RKO (cell line): Measurements from ENCODE around the gene PCYT2.

Experiments
- DNase-seq: peaks from one replicate; pipeline ENCODE4 v3.0.0-alpha.2; 2016; ENCODE audit warnings: low spot score

Gene PCYT2

GRCh38 chr17:81912441-81913309 lies 1.5 kb upstream of the PCYT2 start:
- DNase-seq: no peak

DNA sequence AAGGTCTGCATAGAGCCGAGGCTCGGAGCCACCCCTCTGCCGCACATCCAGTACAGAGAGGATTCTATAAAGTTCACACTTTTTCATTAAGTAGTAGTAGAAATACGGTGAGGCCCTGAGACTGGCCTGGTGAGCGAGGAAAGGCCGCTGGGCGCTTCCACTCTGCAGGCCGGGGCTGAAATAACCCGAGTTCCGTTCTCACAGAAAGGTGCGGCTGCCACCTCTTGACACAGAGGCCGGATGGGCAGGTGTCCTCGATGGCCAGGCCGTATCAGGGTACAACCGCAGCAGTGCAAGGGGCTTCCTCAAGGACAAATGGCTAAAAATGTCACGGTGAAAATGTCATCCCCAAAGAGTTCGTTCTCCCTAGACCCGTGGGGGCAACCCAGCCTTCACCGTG lies 770 bp upstream of the PCYT2 start:
- DNase-seq: no peak

- DNase-seq: no peak
Observed at GRCh38 chr17:81910840-81911276, 341 bp downstream of the PCYT2 start.

GRCh38 chr17:81909966-81910839 lies 996 bp downstream of the PCYT2 start:
- DNase-seq: peak; percentile 63

- DNase-seq: no peak
Observed at GRCh38 chr17:81909231-81909630, 2.0 kb downstream of the PCYT2 start.

DNA sequence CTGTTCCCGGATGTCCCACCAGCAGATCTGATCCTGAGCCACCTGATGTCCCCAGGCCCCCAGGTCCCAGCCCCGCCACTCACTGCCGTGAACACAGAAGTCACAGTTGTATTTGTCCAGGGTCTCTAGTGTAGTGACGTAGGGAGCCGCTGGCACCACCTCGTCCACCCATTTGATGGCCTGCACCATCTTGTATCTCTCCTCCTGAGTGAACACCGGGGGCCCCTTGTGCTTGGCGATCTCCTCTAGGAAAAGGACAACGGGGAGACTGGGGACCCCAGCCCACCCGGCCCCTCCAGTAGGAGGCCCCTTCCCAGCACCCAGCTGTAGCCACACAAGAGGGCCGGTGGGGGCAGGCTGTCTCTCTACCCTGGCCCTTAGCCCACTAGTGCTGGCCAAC lies 2.4 kb downstream of the PCYT2 start:
- no peak for DNase-seq

GRCh38 chr17:81907219-81908145 lies 3.7 kb downstream of the PCYT2 start:
- no peak for DNase-seq

DNA sequence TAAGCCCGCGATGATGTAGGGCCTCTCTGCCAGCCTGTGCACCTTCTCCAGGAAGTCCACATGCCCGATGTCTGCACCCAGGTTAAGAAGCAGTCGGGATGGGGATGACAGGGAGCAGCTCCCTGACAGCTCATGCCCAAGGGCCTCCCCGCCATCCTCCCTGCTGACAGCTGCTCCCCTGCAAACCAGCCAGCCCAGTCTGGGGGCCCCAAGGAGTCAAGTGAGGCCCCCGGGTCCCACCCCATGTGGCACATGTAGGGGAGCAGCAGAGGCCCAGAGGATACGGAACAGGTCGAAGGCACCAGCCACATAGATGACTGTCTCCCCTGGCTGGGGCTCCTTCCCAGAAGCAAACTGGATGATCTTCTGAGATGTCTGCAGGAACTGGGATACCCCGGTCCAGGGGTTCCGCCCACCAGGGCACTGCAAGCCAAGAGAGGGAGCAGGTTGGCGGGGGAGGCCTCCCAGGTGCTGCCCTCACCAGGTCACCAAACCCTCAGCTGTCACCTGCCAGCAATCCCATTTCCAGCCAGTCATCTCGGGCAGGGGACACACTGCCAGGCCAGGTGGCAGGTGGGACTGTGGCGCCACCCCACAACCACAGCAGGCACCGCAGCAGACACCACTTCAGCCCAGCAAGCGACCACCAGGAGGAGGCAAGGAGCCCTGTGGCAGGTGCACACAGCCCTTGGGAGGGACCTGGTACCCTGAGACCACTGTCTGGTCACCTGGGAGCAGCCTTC lies 4.6 kb downstream of the PCYT2 start:
- DNase-seq: no peak

GRCh38 chr17:81905993-81906392 lies 5.2 kb downstream of the PCYT2 start:
- DNase-seq: no peak

DNA sequence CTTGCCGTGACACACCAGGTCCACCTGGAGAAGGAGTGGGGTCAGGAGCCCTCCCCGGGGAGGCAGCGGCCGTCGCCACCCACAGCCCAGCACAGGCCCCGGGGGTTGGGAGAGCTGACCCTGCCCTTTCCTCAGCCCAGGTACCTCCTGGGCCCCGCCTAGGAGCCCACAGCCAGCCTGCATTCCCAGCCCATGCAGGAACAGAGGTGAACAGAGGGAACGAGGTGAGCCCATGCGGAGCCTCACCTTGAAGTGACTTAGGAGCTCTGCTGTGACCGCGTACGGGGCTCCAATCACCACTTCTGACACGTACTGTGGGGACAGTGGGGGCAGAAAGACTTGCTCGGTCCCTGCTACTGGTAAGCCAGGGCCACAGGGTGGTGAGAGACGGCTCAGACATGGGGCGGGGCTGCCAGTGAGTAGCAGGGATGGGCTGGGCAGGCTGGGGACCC lies 5.7 kb downstream of the PCYT2 start:
- DNase-seq: no peak

DNA sequence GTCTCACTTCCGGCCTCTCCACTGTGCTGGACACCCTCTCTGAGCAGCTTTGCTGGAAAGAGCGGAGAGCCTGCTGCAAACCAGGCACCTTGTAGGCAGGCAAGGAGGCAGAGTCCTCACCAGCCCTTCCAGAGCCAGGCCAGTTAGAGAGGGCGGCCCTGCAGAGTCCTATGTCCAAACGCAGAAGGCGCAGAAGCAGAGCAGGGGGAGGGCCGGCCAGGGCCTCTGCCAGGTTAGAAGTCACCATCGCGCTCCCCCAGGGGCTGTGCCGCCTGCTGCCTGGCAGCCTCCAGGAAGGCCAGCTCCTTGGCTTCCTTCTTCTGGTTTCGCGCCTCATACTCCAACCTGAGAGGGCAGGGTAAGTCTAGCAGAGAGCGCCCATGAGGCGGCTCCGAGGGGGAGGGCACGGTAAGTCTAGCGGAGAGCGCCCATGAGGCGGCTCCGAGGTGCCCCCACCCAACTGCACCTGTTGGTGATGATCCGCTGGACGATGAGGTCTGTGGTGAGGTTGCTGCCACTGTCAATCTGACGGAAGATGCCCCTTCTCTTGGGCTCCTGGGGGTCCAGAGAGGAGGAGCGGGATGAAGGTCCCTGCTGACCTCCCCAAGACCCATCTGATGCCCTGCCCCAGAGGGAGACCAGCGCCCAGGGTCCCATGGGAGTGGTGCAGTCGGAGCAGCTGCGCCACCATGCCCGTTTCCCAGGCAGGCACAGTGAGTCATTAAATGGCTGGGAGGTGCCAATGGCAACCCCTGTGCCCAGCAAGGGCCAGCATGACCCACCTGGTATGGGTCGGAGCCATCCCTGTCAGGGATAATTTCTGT lies 6.4 kb downstream of the PCYT2 start:
- DNase-seq: no peak

GRCh38 chr17:81903896-81904599 lies 7.2 kb downstream of the PCYT2 start:
- no peak for DNase-seq

DNA sequence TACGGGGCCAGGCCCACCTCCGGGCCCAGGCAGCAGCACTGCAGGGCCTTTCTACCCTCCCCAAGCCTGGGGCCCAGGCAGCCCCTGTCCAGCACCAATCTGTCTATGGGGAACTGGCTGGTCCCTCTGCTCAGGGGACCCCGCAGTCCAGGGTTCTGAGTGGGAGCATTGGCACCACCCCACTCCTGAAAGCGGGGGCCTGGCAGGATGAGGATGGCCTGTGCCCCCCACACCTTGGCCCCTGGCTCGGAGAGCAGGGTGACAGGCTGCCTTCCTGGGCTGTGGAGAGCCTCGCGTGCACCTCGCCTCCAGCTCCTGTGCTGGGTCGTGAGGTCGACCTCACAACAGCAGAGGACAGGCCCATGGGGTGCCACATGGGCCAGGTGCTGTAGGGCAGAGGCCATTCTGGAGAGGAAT lies 7.8 kb downstream of the PCYT2 start:
- DNase-seq: no peak

DNA sequence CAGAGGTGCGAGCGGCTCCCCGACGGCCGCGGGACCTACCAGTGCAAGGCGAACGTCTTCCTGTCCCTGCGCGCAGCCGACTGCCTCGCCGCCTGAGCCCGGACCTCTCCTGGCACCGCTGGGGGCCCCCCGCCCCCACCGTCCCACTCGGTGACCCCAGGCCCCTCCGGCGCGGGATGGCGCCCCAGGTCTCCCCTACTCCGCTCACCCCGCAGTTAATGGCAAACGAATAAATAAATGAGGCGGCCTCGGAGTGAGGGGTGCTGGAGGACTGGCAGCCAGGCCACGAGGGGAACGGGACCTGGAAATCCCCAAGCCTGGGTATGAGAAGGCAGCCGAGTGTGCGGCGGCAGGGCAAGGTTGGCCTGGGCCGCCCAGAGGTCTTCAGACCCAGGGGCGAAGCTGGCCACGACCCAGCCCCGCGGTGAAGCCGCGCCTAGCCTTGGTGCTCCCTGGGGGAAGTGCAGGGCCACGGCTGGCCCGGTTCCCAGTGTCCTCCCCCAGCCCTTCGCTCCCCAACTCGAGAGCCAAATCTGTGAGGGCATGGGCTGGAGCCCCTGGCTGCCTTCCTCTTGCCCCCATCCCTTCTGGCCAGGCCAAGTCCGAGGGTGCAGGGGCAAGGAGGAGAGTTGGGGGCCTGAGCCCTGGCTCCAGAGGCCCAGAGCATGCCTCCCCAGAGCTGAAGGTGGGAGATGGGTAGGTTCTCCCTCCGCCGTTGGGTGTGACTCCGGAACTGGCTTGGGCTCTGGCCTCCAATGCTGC lies 8.4 kb downstream of the PCYT2 start:
- no peak for DNase-seq

GRCh38 chr17:81902023-81902652 lies 9.1 kb downstream of the PCYT2 start, which contains the start of gene NPB:
Gene NPB, plus strand, starts transcription at chr17:81902238. Its CDS starts 40 bp downstream, at chr17:81902278.
- DNase-seq: no peak

DNA sequence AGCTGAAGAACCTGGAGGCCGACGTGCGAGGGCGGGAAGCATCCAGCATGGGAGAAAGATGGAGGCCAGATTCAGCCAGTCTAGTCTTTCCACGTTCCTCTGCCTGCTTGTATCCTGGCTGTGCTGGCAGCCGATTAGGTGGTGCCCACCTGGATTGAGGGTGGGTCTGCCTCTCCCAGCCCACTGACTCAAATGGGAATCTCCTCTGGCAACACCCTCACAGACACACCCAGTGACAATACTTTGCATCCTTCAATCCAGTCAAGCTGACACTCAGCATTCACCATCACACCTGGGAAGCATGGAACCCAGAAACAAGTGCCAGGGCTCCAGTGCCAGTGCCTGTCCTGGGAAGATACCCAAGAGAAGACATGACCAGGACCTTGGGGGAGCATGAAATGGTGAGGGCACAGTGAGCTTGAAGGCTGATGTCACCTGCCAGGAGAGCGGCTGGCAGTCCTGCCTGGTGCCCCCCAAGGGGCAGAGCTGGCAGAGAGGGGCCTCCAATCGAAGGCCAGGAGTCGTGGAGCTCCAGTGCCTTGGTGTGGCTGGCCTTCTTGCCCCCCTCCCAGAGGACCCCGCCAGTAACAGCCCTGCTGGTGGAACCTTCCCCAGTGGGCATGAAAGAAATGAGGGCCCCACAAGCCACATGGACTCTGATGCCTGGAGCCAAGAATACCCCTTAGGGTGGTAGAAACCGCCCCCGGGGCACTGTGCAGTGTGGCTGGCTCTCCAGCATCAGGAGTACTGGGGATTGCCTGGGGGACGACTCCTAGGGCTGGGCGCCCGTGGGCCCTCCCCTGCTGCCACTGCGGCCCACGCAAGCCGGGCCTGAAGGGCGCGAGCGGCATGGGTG lies 9.8 kb downstream of the PCYT2 start:
- no peak for DNase-seq

DNA sequence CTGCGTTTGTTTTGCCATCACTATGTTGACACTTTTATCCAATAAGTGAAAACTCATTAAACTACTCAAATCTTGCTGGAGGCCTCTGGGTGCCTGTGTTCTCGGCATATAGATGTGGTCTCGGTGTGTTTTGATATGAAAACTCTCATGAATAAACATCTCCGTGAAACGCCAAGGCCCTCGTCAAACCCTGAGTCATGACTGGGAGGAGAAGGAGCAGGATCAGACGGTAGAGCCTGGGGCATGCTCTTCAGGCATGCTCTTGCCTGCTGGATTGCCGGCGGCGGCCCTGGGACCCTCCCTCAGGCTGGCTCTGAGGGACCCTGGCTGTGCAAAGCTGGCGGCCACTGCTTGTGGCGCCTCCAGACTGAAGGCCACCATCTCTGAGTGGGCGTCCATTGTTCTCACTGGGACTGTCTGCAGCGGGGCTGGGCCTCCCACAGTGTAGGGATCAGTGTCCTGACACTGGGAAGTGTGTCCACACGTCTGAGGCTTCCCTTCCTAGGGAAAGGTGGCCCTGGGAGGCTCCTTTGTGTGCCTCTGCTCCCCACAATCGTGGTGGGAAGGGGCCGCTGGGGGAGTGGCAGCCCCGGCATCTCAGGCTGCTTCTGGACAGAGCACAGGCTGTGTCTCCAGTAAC lies 10.9 kb downstream of the PCYT2 start:
- DNase-seq: no peak
